Activated CD4-positive, alpha-beta T cell treated with anti-CD3 and anti-CD28 coated beads, Interleukin-2, amount 10 ng/mL, durations not matched to agents 24 days and 14 days (primary cell): ENCODE data around the gene COX7A2. TPM values are rescaled to one million over a fixed set of nuclear protein-coding genes. Genes with fewer than 3 reads are reported as not detected.

ENCODE experiments used
- DNase-seq: peaks from one replicate; pipeline ENCODE4 v3.0.0; 2022
- H3K27ac Mint-ChIP-seq: one replicate; pipeline ENCODE4 v1.8.0; 2022; ENCODE audit warnings: mild to moderate bottlenecking, mixed read lengths
- H3K27me3 Mint-ChIP-seq: one replicate; pipeline ENCODE4 v1.8.0; 2022; ENCODE audit warnings: mixed read lengths
- H3K36me3 Mint-ChIP-seq: one replicate; pipeline ENCODE4 v1.8.0; 2022; ENCODE audit warnings: low read depth, mild to moderate bottlenecking, mixed read lengths
- H3K4me1 Mint-ChIP-seq: one replicate; pipeline ENCODE4 v1.8.0; 2021; ENCODE audit warnings: mixed read lengths
- H3K4me3 Mint-ChIP-seq: one replicate; pipeline ENCODE4 v1.8.0; 2022; ENCODE audit warnings: mild to moderate bottlenecking, moderate library complexity, mixed read lengths
- H3K9me3 Mint-ChIP-seq: one replicate; pipeline ENCODE4 v1.8.0; 2021; ENCODE audit warnings: mixed read lengths
- intact Hi-C: fragments of 100-400 bp; cut with micrococcal nuclease; formaldehyde crosslinking; loops from one replicate; pipeline ENCODE4 v1.15.1; 2023
- total RNA-seq: library from RNA; stranded (reverse); gene quantifications from 2 replicates; pipeline ENCODE4 v1.2.3, GENCODE V29; 2022

COX7A2 gene
- total RNA-seq, 1 donor from 2014 or later, result 490 TPM

DNA sequence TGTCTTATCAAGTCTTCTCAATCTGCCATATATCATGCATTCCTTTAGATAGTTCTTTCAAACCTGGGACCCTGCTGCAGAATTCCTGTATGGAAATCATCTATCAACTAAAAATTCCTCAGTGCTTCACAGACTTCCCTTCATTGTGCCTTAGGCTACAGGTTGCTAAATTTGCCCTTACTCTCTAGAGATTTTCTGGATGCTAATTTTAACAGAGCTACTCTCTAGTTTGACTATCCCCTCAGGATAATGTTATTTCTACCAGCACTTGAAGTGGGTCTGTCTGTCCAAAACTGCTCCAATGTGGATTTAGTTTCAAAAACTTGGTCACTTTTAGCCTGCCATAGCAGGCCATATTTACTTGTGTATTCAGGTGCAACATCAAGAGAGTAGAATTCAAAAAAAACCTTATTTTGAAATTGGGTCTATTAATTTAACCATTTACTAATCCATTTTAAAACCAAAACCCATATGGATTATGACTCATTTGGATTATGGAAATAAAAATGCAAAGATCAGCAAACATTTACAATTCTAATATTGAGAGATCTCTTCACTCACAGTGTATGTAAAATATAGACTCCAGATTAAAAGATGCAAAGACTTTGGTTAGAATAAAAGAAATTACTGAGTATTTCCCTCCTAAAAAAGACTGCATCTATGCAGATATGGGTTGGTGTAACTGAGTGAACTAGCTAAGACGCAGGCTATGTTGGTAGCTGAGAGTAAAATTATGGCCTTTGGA is 13.9 kb upstream of the COX7A2 start:
- peaks cover 2% of the 10 kb centered on the region for H3K4me1 Mint-ChIP-seq
- no peak overlapping the region for H3K27ac Mint-ChIP-seq
- no peak for DNase-seq
- H3K9me3 Mint-ChIP-seq, result no peaks in the 10 kb centered on the region
- no peak overlapping the region for H3K4me3 Mint-ChIP-seq
- H3K36me3 Mint-ChIP-seq, result peaks cover 47% of the 10 kb centered on the region
- intact Hi-C loops, result no loop called here
- H3K27me3 Mint-ChIP-seq, result no peaks in the 10 kb centered on the region

DNA sequence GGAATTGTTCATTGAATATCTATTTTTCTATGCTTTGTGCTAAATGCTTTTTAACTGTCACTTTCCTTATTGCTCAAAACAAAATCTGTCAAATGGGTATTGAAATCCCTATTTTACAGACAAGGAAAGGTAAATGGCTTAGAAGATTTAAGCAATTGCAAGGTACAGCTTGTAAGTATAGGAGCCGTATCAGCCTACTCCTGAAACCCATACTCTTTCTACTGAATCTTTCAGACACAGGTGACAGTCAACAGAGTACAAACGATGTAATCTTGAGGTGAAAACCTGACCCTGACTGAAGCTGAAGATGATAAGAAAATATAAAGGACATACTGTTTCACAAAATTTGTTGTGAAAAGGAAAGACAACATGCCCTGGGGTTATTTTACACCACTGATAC is 7.0 kb upstream of the COX7A2 start:
- peaks cover 2% of the 10 kb centered on the region for H3K9me3 Mint-ChIP-seq
- H3K4me3 Mint-ChIP-seq, result no peak overlapping the region
- H3K27me3 Mint-ChIP-seq, result peaks cover 14% of the 10 kb centered on the region
- peaks cover 19% of the 10 kb centered on the region for H3K36me3 Mint-ChIP-seq
- no peak for DNase-seq
- intact Hi-C loops, result no loop called here
- no peak overlapping the region for H3K27ac Mint-ChIP-seq
- H3K4me1 Mint-ChIP-seq, result peaks cover 5% of the 10 kb centered on the region

GRCh38 chr6:75249837-75250236 is 6.2 kb upstream of the COX7A2 start:
- Mint-ChIP-seq H3K27ac (no peak overlapping the region), H3K4me1 (peaks cover 6% of the 10 kb centered on the region), H3K4me3 (no peak overlapping the region), H3K27me3 (peaks cover 15% of the 10 kb centered on the region), H3K36me3 (peaks cover 18% of the 10 kb centered on the region), H3K9me3 (peaks cover 4% of the 10 kb centered on the region)
- DNase-seq, result no peak
- intact Hi-C loops, result no loop called here

GRCh38 chr6:75246386-75246785 is 2.8 kb upstream of the COX7A2 start:
- Mint-ChIP-seq H3K27ac (no peak overlapping the region), H3K9me3 (peaks cover 4% of the 10 kb centered on the region), H3K27me3 (peaks cover 15% of the 10 kb centered on the region), H3K4me1 (peaks cover 16% of the 10 kb centered on the region), H3K36me3 (peaks cover 8% of the 10 kb centered on the region), H3K4me3 (no peak overlapping the region)
- DNase-seq, result no peak
- intact Hi-C loops, result no loop called here

GRCh38 chr6:75244063-75244584 is 523 bp upstream of the COX7A2 start:
- H3K27me3 Mint-ChIP-seq, result peaks cover 15% of the 10 kb centered on the region
- H3K9me3 Mint-ChIP-seq, result peaks cover 4% of the 10 kb centered on the region
- H3K4me3 Mint-ChIP-seq, result peak overlapping the region; percentile 94
- DNase-seq, result no peak
- H3K4me1 Mint-ChIP-seq, result peaks cover 23% of the 10 kb centered on the region
- H3K36me3 Mint-ChIP-seq, result peaks cover 22% of the 10 kb centered on the region
- H3K27ac Mint-ChIP-seq, result peak overlapping the region; percentile 95
- intact Hi-C loops, result no loop called here

DNA sequence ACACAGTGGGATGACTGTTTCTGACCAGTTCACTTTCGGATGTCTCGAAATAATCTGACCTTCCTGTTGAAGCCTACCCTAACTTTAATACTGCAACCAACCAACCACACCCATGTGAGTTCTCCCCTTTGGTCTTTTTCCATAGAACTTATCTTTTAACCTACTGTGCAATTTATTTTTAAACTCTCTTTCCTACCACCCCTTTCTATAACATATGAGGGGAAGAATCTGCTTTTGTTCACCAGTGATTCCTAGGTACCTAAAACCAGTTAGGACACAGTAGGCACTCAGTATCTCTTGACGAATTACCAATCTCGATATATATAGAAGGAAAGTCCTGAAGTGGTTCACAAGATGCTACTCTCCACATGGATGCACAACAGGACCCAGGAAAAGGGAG is 7.0 kb downstream of the COX7A2 start:
- Mint-ChIP-seq H3K27me3 (no peaks in the 10 kb centered on the region), H3K4me3 (no peak overlapping the region), H3K9me3 (no peaks in the 10 kb centered on the region), H3K36me3 (peaks cover 37% of the 10 kb centered on the region), H3K27ac (no peak overlapping the region), H3K4me1 (peaks cover 10% of the 10 kb centered on the region)
- intact Hi-C loops, result no loop called here
- DNase-seq, result no peak

DNA sequence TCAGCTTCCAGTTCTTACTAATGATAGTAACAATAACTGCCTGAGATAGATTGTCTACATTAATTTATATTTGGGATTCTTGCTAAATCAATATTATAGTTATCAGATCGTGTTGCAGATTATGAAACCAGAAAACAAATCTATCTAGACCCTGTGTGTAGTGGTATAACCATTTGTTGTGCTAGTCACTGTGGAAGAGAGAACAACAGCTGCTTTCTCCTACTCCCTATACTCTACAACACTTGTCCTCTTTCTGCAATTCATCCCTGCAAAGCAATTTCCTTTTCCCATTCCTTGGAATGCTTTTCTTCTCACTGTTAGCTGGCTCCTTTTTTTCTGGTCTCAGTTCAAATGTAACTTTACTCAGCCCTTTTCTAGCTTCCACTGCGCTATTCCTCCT is 8.3 kb downstream of the COX7A2 start:
- DNase-seq, result no peak
- no peaks in the 10 kb centered on the region for H3K9me3 Mint-ChIP-seq
- intact Hi-C loops, result no loop called here
- H3K36me3 Mint-ChIP-seq, result peaks cover 29% of the 10 kb centered on the region
- no peak overlapping the region for H3K27ac Mint-ChIP-seq
- H3K4me3 Mint-ChIP-seq, result no peak overlapping the region
- peaks cover 3% of the 10 kb centered on the region for H3K4me1 Mint-ChIP-seq
- H3K27me3 Mint-ChIP-seq, result no peaks in the 10 kb centered on the region

DNA sequence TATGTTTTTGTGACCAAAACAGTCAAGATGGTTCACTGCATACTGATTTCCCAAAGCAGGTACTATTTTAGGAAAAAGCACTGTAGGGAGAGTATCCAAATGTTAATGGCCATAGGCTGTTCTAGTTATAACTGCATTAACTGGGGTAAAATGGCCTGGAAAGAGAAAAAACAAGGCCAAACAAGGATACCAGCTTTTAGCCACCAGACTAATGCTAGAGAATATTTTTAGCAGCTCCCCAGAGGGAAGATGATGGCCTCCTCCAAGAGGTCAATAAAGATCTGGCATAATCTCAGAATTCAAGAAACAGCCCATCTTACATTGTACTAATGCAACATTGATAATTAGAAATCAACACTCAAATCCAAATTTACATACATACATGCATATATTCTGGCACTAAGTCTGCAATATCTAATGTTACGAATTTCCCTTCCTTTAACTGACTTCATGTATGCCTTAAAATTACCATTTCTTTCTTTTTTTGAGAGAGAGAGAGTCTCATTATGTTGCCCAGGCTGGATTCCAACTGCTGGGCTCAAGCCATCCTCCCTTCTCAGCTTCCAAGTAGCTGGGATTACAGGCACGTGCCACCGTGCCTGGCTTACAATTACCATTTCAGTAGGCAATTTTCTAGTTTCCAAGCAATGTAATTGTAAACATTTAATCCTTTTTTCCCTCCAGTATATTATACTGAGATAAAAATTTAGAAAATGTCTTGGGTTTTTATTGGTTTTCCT is 9.3 kb downstream of the COX7A2 start:
- no peaks in the 10 kb centered on the region for H3K27me3 Mint-ChIP-seq
- peaks cover 21% of the 10 kb centered on the region for H3K36me3 Mint-ChIP-seq
- no peaks in the 10 kb centered on the region for H3K9me3 Mint-ChIP-seq
- no peak overlapping the region for H3K4me3 Mint-ChIP-seq
- DNase-seq, result no peak
- peaks cover 3% of the 10 kb centered on the region for H3K4me1 Mint-ChIP-seq
- intact Hi-C loops, result no loop called here
- H3K27ac Mint-ChIP-seq, result no peak overlapping the region

DNA sequence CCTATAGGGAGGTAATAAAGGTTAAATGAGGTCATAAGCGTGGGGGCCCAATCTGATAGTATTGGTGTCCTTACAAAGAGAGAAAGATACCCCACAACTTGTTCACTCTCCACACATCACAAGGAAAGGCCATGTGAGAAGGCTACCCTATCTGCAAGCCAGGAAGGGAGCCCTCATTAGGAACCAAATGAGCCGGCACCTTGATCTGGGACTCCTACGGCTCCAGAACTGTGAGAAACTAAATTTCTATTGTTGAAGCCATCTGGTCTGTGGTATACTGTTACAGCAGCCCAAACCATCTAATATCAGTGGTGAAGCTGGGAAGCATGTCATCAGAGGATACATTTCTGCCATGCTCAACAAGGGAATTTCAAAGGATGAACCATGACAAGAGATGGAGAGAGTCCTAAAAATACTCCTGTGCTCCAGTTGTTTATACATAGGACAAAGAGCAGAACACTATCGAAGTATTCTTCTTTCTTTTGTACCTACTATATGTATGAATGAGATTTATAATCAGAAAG is 10.4 kb downstream of the COX7A2 start:
- H3K27ac Mint-ChIP-seq, result no peak overlapping the region
- H3K9me3 Mint-ChIP-seq, result no peaks in the 10 kb centered on the region
- H3K4me1 Mint-ChIP-seq, result no peaks in the 10 kb centered on the region
- no peak overlapping the region for H3K4me3 Mint-ChIP-seq
- peak; percentile 36 for DNase-seq
- H3K27me3 Mint-ChIP-seq, result no peaks in the 10 kb centered on the region
- intact Hi-C loops, result no loop called here
- peaks cover 15% of the 10 kb centered on the region for H3K36me3 Mint-ChIP-seq

GRCh38 chr6:75230484-75231325 is 12.9 kb downstream of the COX7A2 start:
- intact Hi-C loops, result no loop called here
- Mint-ChIP-seq H3K27ac (no peak overlapping the region), H3K36me3 (peaks cover 2% of the 10 kb centered on the region), H3K4me3 (no peak overlapping the region), H3K27me3 (peaks cover 4% of the 10 kb centered on the region), H3K9me3 (no peaks in the 10 kb centered on the region), H3K4me1 (no peaks in the 10 kb centered on the region)
- DNase-seq, result no peak

DNA sequence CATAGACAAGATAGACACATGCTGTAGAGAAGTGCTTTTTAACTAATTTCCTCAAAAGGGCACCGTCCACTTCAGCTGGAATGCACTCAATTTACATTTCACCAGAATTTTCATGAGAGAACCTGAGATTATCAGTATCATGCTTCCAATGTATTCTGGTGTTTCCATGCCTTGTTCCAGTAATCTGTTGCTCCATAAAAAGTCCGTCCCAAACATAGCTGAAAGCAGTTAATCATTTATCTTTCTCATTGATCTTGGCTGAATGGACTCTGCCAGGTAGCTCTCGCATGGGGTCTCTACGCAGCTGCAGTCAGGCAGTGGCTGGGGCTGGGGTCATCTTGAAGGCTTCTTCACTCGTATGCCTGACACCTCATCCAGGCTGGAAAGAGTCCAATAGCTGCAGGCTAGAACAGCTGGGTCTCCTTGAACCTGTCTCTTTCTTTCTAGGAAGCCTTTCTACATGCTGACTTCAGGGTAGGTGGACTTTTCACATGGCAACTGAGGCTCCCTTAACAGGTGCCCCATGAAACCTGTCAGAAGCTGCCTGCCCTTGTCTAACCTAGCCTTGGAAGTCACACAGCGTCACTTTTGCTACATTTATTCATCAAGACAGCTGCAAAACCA is 19.2 kb downstream of the COX7A2 start:
- H3K4me3 Mint-ChIP-seq, result no peak overlapping the region
- intact Hi-C loops, result no loop called here
- no peaks in the 10 kb centered on the region for H3K36me3 Mint-ChIP-seq
- H3K9me3 Mint-ChIP-seq, result no peaks in the 10 kb centered on the region
- DNase-seq, result no peak
- no peak overlapping the region for H3K27ac Mint-ChIP-seq
- no peaks in the 10 kb centered on the region for H3K4me1 Mint-ChIP-seq
- H3K27me3 Mint-ChIP-seq, result peaks cover 24% of the 10 kb centered on the region

DNA sequence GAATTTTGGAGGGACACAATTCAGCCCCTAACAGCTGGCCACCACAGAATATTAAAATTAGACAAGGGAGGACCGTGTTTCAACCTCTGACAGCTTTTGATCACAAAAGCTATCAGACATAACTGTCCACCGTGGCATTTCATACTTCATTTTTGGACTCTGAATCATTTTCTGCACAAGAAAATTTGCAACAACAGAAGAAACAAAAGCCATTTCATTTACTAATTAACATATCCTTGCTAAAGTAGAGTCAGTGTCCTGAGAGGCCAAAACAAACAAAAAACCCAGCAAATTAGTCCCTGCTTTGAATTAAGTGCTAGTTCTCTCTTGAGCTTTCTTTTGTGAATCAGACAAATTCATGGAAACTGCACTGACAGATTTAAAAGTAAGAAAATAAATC is 20.2 kb downstream of the COX7A2 start:
- Mint-ChIP-seq H3K4me1 (no peaks in the 10 kb centered on the region), H3K36me3 (no peaks in the 10 kb centered on the region), H3K9me3 (no peaks in the 10 kb centered on the region), H3K27me3 (peaks cover 27% of the 10 kb centered on the region), H3K27ac (no peak overlapping the region), H3K4me3 (no peak overlapping the region)
- DNase-seq, result no peak
- intact Hi-C loops, result no loop called here

- Mint-ChIP-seq H3K9me3 (no peaks in the 10 kb centered on the region), H3K4me1 (peaks cover 7% of the 10 kb centered on the region), H3K27ac (no peak overlapping the region), H3K4me3 (no peak overlapping the region), H3K27me3 (peaks cover 28% of the 10 kb centered on the region), H3K36me3 (no peaks in the 10 kb centered on the region)
- DNase-seq, result no peak
- intact Hi-C loops, result no loop called here
These were observed 21.3 kb downstream of the COX7A2 start for GRCh38 chr6:75222261-75222660.
